HCT116 (cell line): ENCODE results near the gene SLC25A1. TPM values are rescaled to one million over a fixed set of nuclear protein-coding genes. Genes with fewer than 3 reads are reported as not detected.

Experiments used
- ATAC-seq: fragments of 200-7000 bp; cut with Tn5 transposase; 2 replicates; pipeline ENCODE4 v1.9.1; 2020; ENCODE audit warnings: mild to moderate bottlenecking, moderate library complexity
- Bru-seq: library from RNA; stranded (reverse); fragments of 400-500 nt; gene quantifications from one replicate; lab custom pipeline; 2021; lab: Mats Ljungman, UMichigan
- BruChase-seq, 2 experiments: library from RNA; stranded (reverse); fragments of 400-500 nt; gene quantifications; one replicate each; lab custom pipeline; 2021; lab: Mats Ljungman, UMichigan
- BruUV-seq: library from RNA; stranded (reverse); fragments of 400-500 nt; replicated peaks from 2 replicates; lab custom pipeline; 2021; lab: Mats Ljungman, UMichigan
- CTCF ChIA-PET: fragments of 300-600 bp; sonication (Branson Sonifier 250); formaldehyde crosslinking; loops from one replicate; lab custom pipeline; 2021; ENCODE audit warnings: antibody characterized with exemption; lab: Charles Lee
- POLR2A ChIA-PET: fragments of 300-600, 350-600 bp; sonication (Branson Sonifier 250); formaldehyde crosslinking; loops from one replicate; lab custom pipeline; 2021; ENCODE audit warnings: antibody characterized with exemption; lab: Charles Lee
- RAD21 ChIA-PET, 2 experiments: fragments of 300-600 bp; sonication (Branson Sonifier 250); formaldehyde crosslinking; loops; one replicate each; lab custom pipeline; 2023; ENCODE audit warnings: low total read pairs in 2 of 2; ENCODE audit not compliant: uncharacterized antibody in 2 of 2, unreplicated experiment in 2 of 2, low non-redundant PET in 1 of 2; lab: Charles Lee
- DNase-seq: peaks from one replicate; pipeline ENCODE4 v3.0.0-alpha.2; 2010; ENCODE audit warnings: low read depth, low spot score
- H2AFZ ChIP-seq: fragments of 200-600 bp; shearing (Covaris generic), sonication (generic); 2 replicates; pipeline ENCODE4 v1.6.1; 2017; ENCODE audit warnings: low read depth, mixed run types, mixed read lengths, antibody characterized with exemption, low read length; ENCODE audit not compliant: poor library complexity, severe bottlenecking
- H3K27ac ChIP-seq: 2 replicates; pipeline ENCODE4 v1.5.1; 2012; ENCODE audit warnings: low read depth, low read length
- H3K27me3 ChIP-seq: fragments of 200-600 bp; sonication (generic); 2 replicates; pipeline ENCODE4 v1.6.1; 2016; ENCODE audit warnings: mixed run types, low read length, mixed read lengths; ENCODE audit not compliant: insufficient read depth
- H3K36me3 ChIP-seq, 2 experiments: fragments of 200-500 bp in 1 of 2; fragments of 200-600 bp in 1 of 2; sonication (Bioruptor generic) in 1 of 2; sonication (generic) in 1 of 2; 2 replicates each; pipeline versions ENCODE4 v1.5.1 to v1.6.1; 2014 to 2016; ENCODE audit warnings: low read length in 2 of 2, inconsistent platforms in 1 of 2, mixed read lengths in 1 of 2, mixed run types in 1 of 2; ENCODE audit not compliant: insufficient read depth in 2 of 2, control insufficient read depth in 1 of 2
- H3K4me1 ChIP-seq, 2 experiments: fragments of 200-600 bp in 1 of 2; sonication (generic) in 1 of 2; 2 replicates each; pipeline versions ENCODE4 v1.5.1 to v1.6.1; 2012 to 2017; ENCODE audit warnings: low read length in 2 of 2, inconsistent platforms in 1 of 2, mild to moderate bottlenecking in 1 of 2, mixed read lengths in 1 of 2, mixed run types in 1 of 2, moderate library complexity in 1 of 2; ENCODE audit not compliant: insufficient read depth in 2 of 2, control insufficient read depth in 1 of 2
- H3K4me2 ChIP-seq: fragments of 200-600 bp; sonication (generic); 2 replicates; pipeline ENCODE4 v1.6.1; 2017; ENCODE audit warnings: mixed run types, low read length, mixed read lengths
- H3K4me3 ChIP-seq, 2 experiments: fragments of 200-600 bp in 1 of 2; sonication (generic) in 1 of 2; replicated peaks in 1 of 2; 2 replicates each; pipeline ENCODE4 v1.5.1; 2011 to 2016; ENCODE audit warnings: low read length in 2 of 2, control low read depth in 1 of 2, low read depth in 1 of 2, mild to moderate bottlenecking in 1 of 2, mixed read lengths in 1 of 2, mixed run types in 1 of 2
- H3K79me2 ChIP-seq: fragments of 200-600 bp; sonication (generic); 2 replicates; pipeline ENCODE4 v1.6.1; 2017; ENCODE audit warnings: mild to moderate bottlenecking, mixed run types, low read length, moderate library complexity, mixed read lengths; ENCODE audit not compliant: insufficient read depth
- H3K9ac ChIP-seq: fragments of 200-600 bp; sonication (generic); 2 replicates; pipeline ENCODE4 v1.6.1; 2016; ENCODE audit warnings: low read length, mixed read lengths
- H3K9me2 ChIP-seq: fragments of 200-600 bp; sonication (generic), shearing (Covaris generic); 2 replicates; pipeline ENCODE4 v1.6.1; 2017; ENCODE audit warnings: mixed run types, mild to moderate bottlenecking, moderate library complexity; ENCODE audit not compliant: insufficient read depth
- H3K9me3 ChIP-seq, 2 experiments: fragments of 200-500 bp in 1 of 2; fragments of 200-600 bp in 1 of 2; sonication (Bioruptor generic) in 1 of 2; sonication (generic) in 1 of 2; 2 replicates each; pipeline ENCODE4 v1.6.1; 2014 to 2017; ENCODE audit warnings: low read length in 2 of 2, mixed read lengths in 2 of 2, inconsistent platforms in 1 of 2, low read depth in 1 of 2, mild to moderate bottlenecking in 1 of 2, mixed run types in 1 of 2, moderate library complexity in 1 of 2; ENCODE audit not compliant: control insufficient read depth in 1 of 2, insufficient read depth in 1 of 2
- H4K20me1 ChIP-seq: fragments of 200-600 bp; sonication (generic), shearing (Covaris generic); 2 replicates; pipeline ENCODE4 v1.6.1; 2017; ENCODE audit warnings: mixed run types, mild to moderate bottlenecking, moderate library complexity; ENCODE audit not compliant: insufficient read depth
- CBX3 ChIP-seq: IDR thresholded peaks from 2 replicates; pipeline ENCODE4 v1.6.1; 2012; ENCODE audit warnings: low read depth
- CEBPB ChIP-seq: IDR thresholded peaks from 2 replicates; pipeline ENCODE4 v1.6.1; 2012; ENCODE audit warnings: low read depth
- ELF1 ChIP-seq: IDR thresholded peaks from 2 replicates; pipeline ENCODE4 v1.6.1; 2012; ENCODE audit warnings: low read depth, borderline replicate concordance
- FOSL1 ChIP-seq: IDR thresholded peaks from 2 replicates; pipeline ENCODE4 v1.6.1; 2012; ENCODE audit warnings: low read depth
- POLR2A ChIP-seq: IDR thresholded peaks from 2 replicates; pipeline ENCODE4 v1.7.0; 2011; ENCODE audit warnings: borderline replicate concordance; ENCODE audit not compliant: insufficient read depth, insufficient read length; ENCODE audit errors: extremely low read depth
- POLR2AphosphoS5 ChIP-seq: IDR thresholded peaks from 2 replicates; pipeline ENCODE4 v1.6.1; 2011; ENCODE audit warnings: mild to moderate bottlenecking, low read depth, low read length, moderate library complexity
- RAD21 ChIP-seq: IDR thresholded peaks from 2 replicates; pipeline ENCODE4 v1.6.1; 2012; ENCODE audit warnings: low read depth, mild to moderate bottlenecking
- SP1 ChIP-seq: IDR thresholded peaks from 2 replicates; pipeline ENCODE4 v1.6.1; 2012; ENCODE audit warnings: low read depth
- TCF7L2 ChIP-seq: IDR thresholded peaks from 2 replicates; pipeline ENCODE4 v1.7.0; 2011; ENCODE audit warnings: borderline replicate concordance, inconsistent platforms; ENCODE audit not compliant: insufficient read depth, insufficient read length; ENCODE audit errors: extremely low read depth
- intact Hi-C: fragments of 100-400 bp; cut with micrococcal nuclease; formaldehyde crosslinking; loops from 2 replicates; pipeline ENCODE4 v1.10.0; 2022
- long read RNA-seq: library from polyadenylated mRNA; unstranded; transcript quantifications from one replicate; pipeline ENCODE4 v2.0.0, GENCODE V29; 2021; ENCODE audit not compliant: unreplicated experiment
- polyA plus RNA-seq: library from polyadenylated mRNA; unstranded; fragments of >200 nt; gene quantifications from 2 replicates; pipeline ENCODE4 v1.2.1, GENCODE V29; 2012; ENCODE audit warnings: missing spikeins
- total RNA-seq: library from RNA; stranded (reverse); gene quantifications from one replicate; pipeline ENCODE4 v1.2.1, GENCODE V29; 2021; ENCODE audit not compliant: unreplicated experiment
- TF ChIP-seq, protein P1 (sequence below): IDR thresholded peaks from 2 replicates; pipeline ENCODE4 v1.6.1; 2012

The SLC25A1 gene
- 146 TPM for total RNA-seq
- 130 and 133 TPM in 2 replicates for polyA plus RNA-seq
- Bru-seq, nascent RNA = percentile 63 among the genes with signal in this experiment
- percentile 86 among the genes with signal in this experiment for BruChase-seq, experiment 1, labeled RNA remaining after a 6-hour chase
- BruChase-seq, experiment 2, labeled RNA remaining after a 2-hour chase = percentile 74 among the genes with signal in this experiment
- long read RNA-seq, transcript SLC25A1-201 (9 exons, 1,648 nt) = major isoform, 336 of 423 reads
- long read RNA-seq, transcript SLC25A1-202 (9 exons, 1,514 nt) = minor isoform, 6 of 423 reads
- long read RNA-seq, partial matches to known transcripts = 46 of 423 reads
- long read RNA-seq, other reads (novel, unspliced or antisense) = 34 of 423 reads

- Histone ChIP-seq H3K9me3 (no peaks in the 10 kb centered on the region), H3K79me2 (peaks cover 37% of the 10 kb centered on the region)
- peak; percentile 82 for ATAC-seq
- TF ChIP-seq POLR2AphosphoS5 (peak; percentile 66), SP1 (peak; percentile 42), TCF7L2 (no peak), CEBPB (no peak), ELF1 (no peak), RAD21 (no peak), POLR2A (peak; percentile 32), CBX3 (no peak), FOSL1 (no peak)
- TF ChIP-seq, protein P1, sequence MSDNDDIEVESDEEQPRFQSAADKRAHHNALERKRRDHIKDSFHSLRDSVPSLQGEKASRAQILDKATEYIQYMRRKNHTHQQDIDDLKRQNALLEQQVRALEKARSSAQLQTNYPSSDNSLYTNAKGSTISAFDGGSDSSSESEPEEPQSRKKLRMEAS = no peak; the same call in 1 of the 2 replicates
- TF ChIP-seq, all 23 proteins: peak for 3
- peak within 1 kb of the TSS; percentile 67 to 82 for H3K4me3 ChIP-seq
- peak within 1 kb of the TSS; percentile 94 for H3K27ac ChIP-seq
- BruUV-seq = no TSS peak
- DNase-seq = peak; percentile 63
- peaks cover 7 to 49% of the 10 kb centered on the region in 2 experiments for H3K4me1 ChIP-seq
- H3K9ac ChIP-seq = peak within 1 kb of the TSS; percentile 84
- no peaks in the 10 kb centered on the region for H3K36me3 ChIP-seq
- RAD21 ChIA-PET = interaction anchor here (0.7 to 1.6 kb wide), 4 partner anchors 111 to 451 kb away, joined by 3 to 7 read pairs (median 6); partner anchors contain the start of gene CLTCL1 (in 1 of the 2)
- POLR2A ChIA-PET = interaction anchor here (0.7 to 1.6 kb wide), 5 partner anchors 12 to 253 kb away, joined by 3 to 6 read pairs (median 4); partner anchors contain the start of genes CLTCL1 and HIRA
- H4K20me1 ChIP-seq = no peaks in the 10 kb centered on the region
- no peaks in the 10 kb centered on the region for H3K27me3 ChIP-seq
- H3K9me2 ChIP-seq = no peaks in the 10 kb centered on the region
- H2AFZ ChIP-seq = peak within 1 kb of the TSS; percentile 16
- intact Hi-C loops = loop anchor here (1.0 to 2.0 kb wide), 3 partner anchors 252 to 451 kb away; partner anchors contain the start of gene HIRA
- H3K4me2 ChIP-seq = peak within 1 kb of the TSS; percentile 95
- CTCF ChIA-PET = interaction anchor here (0.8 to 2.5 kb wide), 15 partner anchors 21 to 453 kb away, joined by 3 to 18 read pairs (median 4); partner anchors contain the start of genes CDC45, ESS2 and UFD1
Observed at GRCh38 chr22:19178657-19179496, at the start of gene SLC25A1. TSS of gene SLC25A1 (minus strand) at chr22:19178736. CDS start at chr22:19178673, 63 bp downstream.
